HepG2 (cell line): ENCODE data around the gene TTYH1. TPM values are rescaled to one million over a fixed set of nuclear protein-coding genes. Genes with fewer than 3 reads are reported as not detected.
"Not testable (repeated sequence)": the region's sequence is repeated elsewhere in the genome, so short reads cannot be mapped to it uniquely, and the experiment has no call there.

ENCODE experiments used
- ATAC-seq: fragments of 200-7000 bp; cut with Tn5 transposase; 3 replicates; pipeline ENCODE4 v1.9.1; 2020; ENCODE audit warnings: mild to moderate bottlenecking, moderate library complexity
- BruUV-seq: library from RNA; stranded (reverse); fragments of 400-500 nt; replicated peaks from 2 replicates; lab custom pipeline; 2021; lab: Mats Ljungman, UMichigan
- CTCF ChIA-PET: fragments of 300-600 bp; formaldehyde crosslinking; extraction: SDS; loops from one replicate; lab custom pipeline; 2021; ENCODE audit warnings: low total read pairs, inconsistent platforms, low intra/inter-chr PET ratio; lab: Yijun Ruan, JAX
- POLR2A ChIA-PET: fragments of 350-600 bp; sonication (Branson Sonifier 250); formaldehyde crosslinking; loops from one replicate; lab custom pipeline; 2020; ENCODE audit warnings: antibody characterized with exemption, inconsistent platforms; lab: Yijun Ruan, JAX
- DNase-seq: peaks from one replicate; pipeline ENCODE4 v3.0.0-alpha.2; 2015; ENCODE audit warnings: low spot score
- FAIRE-seq: peaks from 3 replicates; lab custom pipeline; 2011; peaks lifted over from hg19 to GRCh38; lab: Jason Lieb, UNC
- H2AFZ ChIP-seq: one replicate; pipeline ENCODE4 v1.6.1; 2011; ENCODE audit warnings: low read length, inconsistent platforms
- H3K27ac ChIP-seq: fragments of 300-600 bp; 3 replicates; pipeline ENCODE4 v1.8.0; 2011; ENCODE audit warnings: mixed run types, mild to moderate bottlenecking, mixed read lengths, low read length, inconsistent platforms; ENCODE audit not compliant: insufficient read depth; ENCODE audit errors: extremely low read length
- H3K27me3 ChIP-seq, 2 experiments: fragments of 200-600 bp in 1 of 2; 2 replicates in 1 of 2; 3 replicates in 1 of 2; pipeline versions ENCODE4 v1.6.0 to v1.8.0; 2011; ENCODE audit warnings: low read length in 2 of 2, mild to moderate bottlenecking in 2 of 2, moderate library complexity in 2 of 2, inconsistent platforms in 1 of 2; ENCODE audit not compliant: insufficient read depth in 2 of 2, control insufficient read depth in 1 of 2
- H3K36me3 ChIP-seq, 2 experiments: fragments of 200-600 bp in 1 of 2; replicated peaks in 1 of 2; 2 replicates in 1 of 2; 3 replicates in 1 of 2; pipeline versions ENCODE4 v1.5.1 to v1.8.0; 2011; ENCODE audit warnings: low read length in 2 of 2, inconsistent platforms in 1 of 2; ENCODE audit not compliant: insufficient read depth in 2 of 2, control insufficient read depth in 1 of 2
- H3K4me1 ChIP-seq: 2 replicates; pipeline ENCODE4 v1.5.1; 2012; ENCODE audit warnings: low read length, inconsistent platforms; ENCODE audit not compliant: insufficient read depth
- H3K4me2 ChIP-seq: 2 replicates; pipeline ENCODE4 v1.6.0; 2011; ENCODE audit warnings: low read depth, low read length, inconsistent platforms
- H3K4me3 ChIP-seq, 3 experiments: fragments of 200-600 bp in 1 of 3; sonication (generic), shearing (Covaris generic) in 1 of 3; replicated peaks in 1 of 3; 2 replicates each; pipeline ENCODE4 v1.5.1; 2011 to 2016; ENCODE audit warnings: low read length in 3 of 3, inconsistent platforms in 2 of 3, low read depth in 2 of 3, mild to moderate bottlenecking in 2 of 3, control low read depth in 1 of 3, mixed read lengths in 1 of 3; ENCODE audit not compliant: insufficient read depth in 1 of 3
- H3K79me2 ChIP-seq: one replicate; pipeline ENCODE4 v1.6.1; 2011; ENCODE audit warnings: low read length, inconsistent platforms; ENCODE audit not compliant: insufficient read depth
- H3K9ac ChIP-seq: 2 replicates; pipeline ENCODE4 v1.6.0; 2011; ENCODE audit warnings: mild to moderate bottlenecking, low read depth, low read length, inconsistent platforms; ENCODE audit not compliant: insufficient read depth
- H3K9me3 ChIP-seq: 2 replicates; pipeline ENCODE4 v1.5.1; 2012; ENCODE audit warnings: mild to moderate bottlenecking, low read length
- H4K20me1 ChIP-seq: 2 replicates; pipeline ENCODE4 v1.6.0; 2011; ENCODE audit warnings: inconsistent platforms, mild to moderate bottlenecking, low read length, moderate library complexity; ENCODE audit not compliant: insufficient read depth
- CHD4 ChIP-seq: fragments of 200-600 bp; sonication (generic); IDR thresholded peaks from 2 replicates; pipeline ENCODE4 v1.7.0; 2017; ENCODE audit warnings: mild to moderate bottlenecking, low read length, borderline replicate concordance
- LCORL ChIP-seq, 2 experiments: fragments of 450-650 bp in 1 of 2; sonication (generic) in 1 of 2; formaldehyde crosslinking in 1 of 2; IDR thresholded peaks; 2 replicates each; pipeline versions ENCODE4 v1.5.0 to v1.6.1; 2017 to 2020; ENCODE audit warnings: antibody characterized with exemption in 1 of 2, missing genetic modification reagents in 1 of 2
- SAP130 ChIP-seq: IDR thresholded peaks from 2 replicates; pipeline ENCODE4 v1.6.1; 2016; ENCODE audit warnings: low read depth
- SOX13 ChIP-seq, 3 experiments: fragments of 450-650 bp in 1 of 3; sonication (generic) in 1 of 3; formaldehyde crosslinking in 1 of 3; IDR thresholded peaks in 2 of 3; conservative IDR thresholded peaks in 1 of 3; 2 replicates each; pipeline versions ENCODE4 v1.5.0 to v1.6.1; 2016 to 2020; ENCODE audit warnings: antibody characterized with exemption in 1 of 3, mild to moderate bottlenecking in 1 of 3, missing compliant biosample characterization in 1 of 3, missing genetic modification reagents in 1 of 3, moderate library complexity in 1 of 3
- ZNF253 ChIP-seq: sonication (generic); formaldehyde crosslinking; IDR thresholded peaks from 2 replicates; pipeline ENCODE4 v1.8.0; 2022; ENCODE audit warnings: mild to moderate bottlenecking, missing genetic modification reagents, borderline replicate concordance
- ZNF607 ChIP-seq: sonication (generic); formaldehyde crosslinking; IDR thresholded peaks from 2 replicates; pipeline ENCODE4 v1.5.1; 2020; ENCODE audit warnings: missing genetic modification reagents, mild to moderate bottlenecking, borderline replicate concordance
- ZSCAN5A ChIP-seq: sonication (generic); formaldehyde crosslinking; IDR thresholded peaks from 2 replicates; pipeline ENCODE4 v1.8.0; 2022; ENCODE audit warnings: mild to moderate bottlenecking, missing genetic modification reagents, borderline replicate concordance
- WGBS: methylation state at CpG from one replicate; pipeline ENCODE4 v1.1.6; 2017; ENCODE audit warnings: low lambda C conversion rate; 5-methylcytosine and 5-hydroxymethylcytosine counted together
- in situ Hi-C: cut with HindIII; loops from 2 replicates; pipeline ENCODE4 v1.10.0; 2017; ENCODE audit warnings: low pct_unique_long_range_greater_than_20kb; ENCODE audit not compliant: extremely low pct_ligation_motif_present
- intact Hi-C: fragments of 100-400 bp; cut with micrococcal nuclease; formaldehyde crosslinking; loops from one replicate; pipeline ENCODE4 v1.10.0; 2022; ENCODE audit not compliant: unreplicated experiment
- polyA plus RNA-seq, 8 experiments: library from polyadenylated mRNA; depleted of rRNA in 3 of 8; stranded (reverse) in 7 of 8; unstranded in 1 of 8; fragments of >200 nt; fragmentation: Illumina TruSeq in 4 of 8; extraction: Trizol in 4 of 8; gene quantifications; 2 replicates each; pipeline versions ENCODE4 v1.2.1 to v1.2.3, GENCODE V29; 2011 to 2016; ENCODE audit warnings: low read depth in 4 of 8, missing spikeins in 1 of 8, mixed read lengths in 1 of 8; ENCODE audit not compliant: insufficient read depth in 1 of 8
- total RNA-seq, 5 experiments: library from RNA; depleted of rRNA; stranded (reverse); fragments of >200 nt; fragmentation: Illumina TruSeq; extraction: Trizol; gene quantifications; 2 replicates each; pipeline ENCODE4 v1.2.3, GENCODE V29; 2016; ENCODE audit warnings: low read depth in 1 of 5

TTYH1 gene
- total and polyA plus RNA-seq, 2 of the 13 experiments (the other 11 are each of a cell fraction or from before 2014, with no cell fraction given): 6.9 to 19.9 TPM

GRCh38 chr19:54444737-54445136, 29.5 kb downstream of the TTYH1 start (continued):
- TF ChIP-seq CHD4 (no peak), SOX13 (IDR thresholded peaks at IDR 0.05) (no peak), SOX13 (CRISPR knock-in tag; conservative IDR thresholded peaks at IDR 0.05 in 1 of 2, IDR thresholded peaks at IDR 0.05 in 1 of 2) (no peak)

GRCh38 chr19:54446349-54446748, 31.1 kb downstream of the TTYH1 start:
- CTCF ChIA-PET, ATAC-seq, intact Hi-C loops, H3K9ac ChIP-seq, in situ Hi-C loops, H3K9me3 ChIP-seq, H3K4me2 ChIP-seq, H3K27ac ChIP-seq, H3K27me3 ChIP-seq, H2AFZ ChIP-seq, POLR2A ChIA-PET, FAIRE-seq, BruUV-seq, H3K36me3 ChIP-seq, H3K4me3 ChIP-seq, DNase-seq: not testable (repeated sequence)
- Histone ChIP-seq H3K4me1 (peaks cover 42% of the 10 kb centered on the region), H3K79me2 (peaks cover 39% of the 10 kb centered on the region), H4K20me1 (peaks cover 18% of the 10 kb centered on the region)
- whole genome bisulfite sequencing: 95% methylated on average over 14 of the region's 15 CpGs

GRCh38 chr19:54448040-54448773, 32.9 kb downstream of the TTYH1 start:
- no TSS peak for BruUV-seq
- Histone ChIP-seq H3K27me3 (no peaks in the 10 kb centered on the region; a peak in 2 of 5 replicates), H2AFZ (no peak overlapping the region), H3K79me2 (peaks cover 52% of the 10 kb centered on the region), H3K4me1 (peaks cover 46% of the 10 kb centered on the region), H3K4me2 (peak overlapping the region; percentile 96), H3K27ac (peak overlapping the region; percentile 79), H3K36me3 (peaks cover 10 to 28% of the 10 kb centered on the region in 2 experiments), H4K20me1 (peaks cover 30% of the 10 kb centered on the region), H3K9ac (peak overlapping the region; percentile 95), H3K4me3 (peak overlapping the region; percentile 81 to 93 (median 91)), H3K9me3 (no peaks in the 10 kb centered on the region)
- in situ Hi-C loops (no loop called here), intact Hi-C loops (loop anchor here (2.0 kb wide), 1 partner anchor 15 kb away; the partner anchor contains the start of gene LENG9)
- ChIA-PET CTCF (no interaction called here), POLR2A (interaction anchor here (0.9 to 2.8 kb wide), 14 partner anchors 9 to 311 kb away, joined by 3 to 67 read pairs (median 6); partner anchors contain the start of genes CNOT3, LENG9 and MBOAT7)
- ATAC-seq: peak; percentile 64
- peak; percentile 51 for DNase-seq
- no peak for FAIRE-seq
- 2% methylated on average over 26 of the region's 34 CpGs for WGBS
- 0 out of 2 replicates have a peak, but pooled peaks have one; percentile 8 for TF ChIP-seq ZNF607 (CRISPR knock-in tag)
- TF ChIP-seq SAP130 (CRISPR knock-in tag): peak; percentile 72
- no peak for TF ChIP-seq LCORL (IDR thresholded peaks at IDR 0.05)
- TF ChIP-seq LCORL (CRISPR knock-in tag; IDR thresholded peaks at IDR 0.05): peak; percentile 28; the same call in 1 of the 2 replicates
- TF ChIP-seq ZSCAN5A (CRISPR knock-in tag): 0 out of 2 replicates have a peak, but pooled peaks have one; percentile 0
- TF ChIP-seq ZNF253: no peak
